Measurements from ENCODE around the gene CASP12. TPM values are rescaled to one million over a fixed set of nuclear protein-coding genes. Genes with fewer than 3 reads are reported as not detected.

CASP12 gene
- total and polyA plus RNA-seq, 5 experiments from 2014 or later: not detected

GRCh38 chr11:104917271-104918112 is 19.2 kb upstream of the CASP12 start:
- peak overlapping the region; percentile 82 to 98 (median 94) for H3K4me3 Mint-ChIP-seq
- H3K36me3 Mint-ChIP-seq: peaks cover 0 to 6% (median 0%) of the 10 kb centered on the region in 3 donors
- H3K27me3 Mint-ChIP-seq: no peaks in the 10 kb centered on the region
- H3K4me1 Mint-ChIP-seq: peaks cover 32 to 71% (median 53%) of the 10 kb centered on the region in 4 donors
- peak overlapping the region; percentile 85 to 97 (median 93) for H3K27ac Mint-ChIP-seq
- POLR2A ChIA-PET: interaction anchor here (0.7 to 4.0 kb wide), 3 partner anchors 9 to 304 kb away, joined by 3 to 10 read pairs (median 3); no protein-coding TSS in a partner anchor
- ATAC-seq (peak; percentile 52 to 54), DNase-seq (peak in 1 of 10 donors; percentile 41)
- H3K9me3 Mint-ChIP-seq: peaks cover 0 to 10% (median under 1%) of the 10 kb centered on the region in 9 donors

- H3K27ac Mint-ChIP-seq: peak overlapping the region; percentile 56 to 97 (median 90)
- peaks cover 0 to 2% (median 0%) of the 10 kb centered on the region in 3 donors for H3K36me3 Mint-ChIP-seq
- peak in 1 of 2 donors; percentile 29 for ATAC-seq
- peak overlapping the region; percentile 4 to 98 (median 94) for H3K4me3 Mint-ChIP-seq
- H3K4me1 Mint-ChIP-seq: peaks cover 30 to 67% (median 54%) of the 10 kb centered on the region in 4 donors
- POLR2A ChIA-PET: interaction anchor here (0.7 to 4.0 kb wide), 3 partner anchors 8 to 303 kb away, joined by 3 to 10 read pairs (median 3); no protein-coding TSS in a partner anchor
- DNase-seq: peak in 1 of 10 donors; percentile 10
- peaks cover 0 to 4% (median 0%) of the 10 kb centered on the region in 9 donors for H3K9me3 Mint-ChIP-seq
- no peaks in the 10 kb centered on the region for H3K27me3 Mint-ChIP-seq
Observed at GRCh38 chr11:104916442-104916841, 18.2 kb upstream of the CASP12 start.

GRCh38 chr11:104912102-104912501 is 13.8 kb upstream of the CASP12 start:
- Mint-ChIP-seq H3K4me1 (peaks cover 24 to 51% (median 43%) of the 10 kb centered on the region in 4 donors), H3K27ac (no peak overlapping the region), H3K36me3 (peaks cover 4 to 8% (median 8%) of the 10 kb centered on the region in 3 donors), H3K4me3 (no peak overlapping the region), H3K27me3 (no peaks in the 10 kb centered on the region), H3K9me3 (peaks cover 0 to 3% (median 0%) of the 10 kb centered on the region in 9 donors)
- ATAC-seq: no peak
- DNase-seq: no peak
- POLR2A ChIA-PET: no interaction called here

- no peak for DNase-seq
- Mint-ChIP-seq H3K27ac (peak overlapping the region in 2 of 10 donors; percentile 49 to 63), H3K27me3 (no peaks in the 10 kb centered on the region), H3K4me3 (peak overlapping the region in 2 of 10 donors; percentile 37 to 39), H3K4me1 (peaks cover 7 to 17% (median 14%) of the 10 kb centered on the region in 4 donors), H3K9me3 (peaks cover 0 to 3% (median 0%) of the 10 kb centered on the region in 9 donors), H3K36me3 (peaks cover 12 to 25% (median 13%) of the 10 kb centered on the region in 3 donors)
- POLR2A ChIA-PET: interaction anchor here (0.6 kb wide), 1 partner anchor 36 kb away, joined by 3 read pairs; no protein-coding TSS in a partner anchor
- ATAC-seq: no peak
Observed at GRCh38 chr11:104908186-104908531, 9.9 kb upstream of the CASP12 start.

GRCh38 chr11:104907521-104908185 is 9.4 kb upstream of the CASP12 start:
- peaks cover 0 to 3% (median 0%) of the 10 kb centered on the region in 9 donors for H3K9me3 Mint-ChIP-seq

GRCh38 chr11:104905271-104905670 is 7.0 kb upstream of the CASP12 start:
- Mint-ChIP-seq H3K4me3 (no peak overlapping the region), H3K4me1 (peaks cover 16 to 20% (median 20%) of the 10 kb centered on the region in 4 donors), H3K36me3 (peaks cover 12 to 31% (median 13%) of the 10 kb centered on the region in 3 donors), H3K27me3 (no peaks in the 10 kb centered on the region), H3K9me3 (peaks cover 0 to 8% (median 0%) of the 10 kb centered on the region in 9 donors), H3K27ac (no peak overlapping the region)
- POLR2A ChIA-PET: no interaction called here
- DNase-seq: no peak
- ATAC-seq: no peak

More at GRCh38 chr11:104907521-104908185, 9.4 kb upstream of the CASP12 start:
- POLR2A ChIA-PET: no interaction called here
- peak overlapping the region in 3 of 10 donors; percentile 37 to 43 (median 39) for H3K4me3 Mint-ChIP-seq
- peaks cover 12 to 25% (median 13%) of the 10 kb centered on the region in 3 donors for H3K36me3 Mint-ChIP-seq
- ATAC-seq (no peak), DNase-seq (no peak)
- no peaks in the 10 kb centered on the region for H3K27me3 Mint-ChIP-seq
- H3K4me1 Mint-ChIP-seq: peaks cover 7 to 15% (median 13%) of the 10 kb centered on the region in 4 donors
- H3K27ac Mint-ChIP-seq: peak overlapping the region in 2 of 10 donors; percentile 49 to 63

GRCh38 chr11:104899226-104899625 is 966 bp upstream of the CASP12 start:
- H3K27ac Mint-ChIP-seq: peak overlapping the region in 1 of 10 donors; percentile 32
- peaks cover 0 to 5% (median 0%) of the 10 kb centered on the region in 9 donors for H3K9me3 Mint-ChIP-seq
- H3K4me1 Mint-ChIP-seq: peaks cover 18 to 32% (median 27%) of the 10 kb centered on the region in 4 donors
- no peaks in the 10 kb centered on the region for H3K27me3 Mint-ChIP-seq
- ATAC-seq: no peak
- DNase-seq: no peak
- POLR2A ChIA-PET: no interaction called here
- no peak overlapping the region for H3K4me3 Mint-ChIP-seq
- peaks cover 0 to 9% (median 0%) of the 10 kb centered on the region in 3 donors for H3K36me3 Mint-ChIP-seq

GRCh38 chr11:104898685-104899013 is 389 bp upstream of the CASP12 start:
- Mint-ChIP-seq H3K27ac (peak overlapping the region in 7 of 10 donors; percentile 1 to 76 (median 56)), H3K27me3 (no peaks in the 10 kb centered on the region), H3K9me3 (peaks cover 0 to 5% (median 0%) of the 10 kb centered on the region in 9 donors), H3K4me1 (peaks cover 16 to 34% (median 27%) of the 10 kb centered on the region in 4 donors), H3K36me3 (peaks cover 0 to 7% (median 0%) of the 10 kb centered on the region in 3 donors), H3K4me3 (peak overlapping the region in 7 of 10 donors; percentile 44 to 80 (median 54))
- POLR2A ChIA-PET: no interaction called here
- DNase-seq (no peak), ATAC-seq (no peak)

GRCh38 chr11:104895634-104896033 is 2.6 kb downstream of the CASP12 start:
- H3K27me3 Mint-ChIP-seq: no peaks in the 10 kb centered on the region
- H3K27ac Mint-ChIP-seq: no peak overlapping the region
- peaks cover 4 to 20% (median 16%) of the 10 kb centered on the region in 4 donors for H3K4me1 Mint-ChIP-seq
- DNase-seq: no peak
- H3K4me3 Mint-ChIP-seq: no peak overlapping the region
- no peaks in the 10 kb centered on the region for H3K36me3 Mint-ChIP-seq
- POLR2A ChIA-PET: interaction anchor here (0.7 kb wide), 1 partner anchor 203 kb away, joined by 3 read pairs; no protein-coding TSS in a partner anchor
- no peak for ATAC-seq
- H3K9me3 Mint-ChIP-seq: no peaks in the 10 kb centered on the region

- no peaks in the 10 kb centered on the region for H3K27me3 Mint-ChIP-seq
- no peak overlapping the region for H3K4me3 Mint-ChIP-seq
- no peaks in the 10 kb centered on the region for H3K9me3 Mint-ChIP-seq
- no peaks in the 10 kb centered on the region for H3K36me3 Mint-ChIP-seq
- no peak for DNase-seq
- peak overlapping the region in 1 of 10 donors; percentile 5 for H3K27ac Mint-ChIP-seq
- no peak for ATAC-seq
- POLR2A ChIA-PET: no interaction called here
- peaks cover 4 to 20% (median 14%) of the 10 kb centered on the region in 4 donors for H3K4me1 Mint-ChIP-seq
Observed at GRCh38 chr11:104893876-104894275, 4.4 kb downstream of the CASP12 start.

- Mint-ChIP-seq H3K36me3 (no peaks in the 10 kb centered on the region), H3K27ac (no peak overlapping the region), H3K9me3 (no peaks in the 10 kb centered on the region), H3K4me3 (no peak overlapping the region), H3K27me3 (no peaks in the 10 kb centered on the region), H3K4me1 (peaks cover 3 to 11% (median 6%) of the 10 kb centered on the region in 4 donors)
- POLR2A ChIA-PET: no interaction called here
- DNase-seq (no peak), ATAC-seq (no peak)
Observed at GRCh38 chr11:104892723-104893511, 5.3 kb downstream of the CASP12 start.

- DNase-seq (no peak), ATAC-seq (no peak)
- Mint-ChIP-seq H3K27ac (no peak overlapping the region), H3K9me3 (peaks cover 0 to 3% (median 0%) of the 10 kb centered on the region in 9 donors), H3K4me1 (peaks cover 0 to 2% (median under 1%) of the 10 kb centered on the region in 4 donors), H3K27me3 (no peaks in the 10 kb centered on the region), H3K36me3 (no peaks in the 10 kb centered on the region), H3K4me3 (no peak overlapping the region)
- POLR2A ChIA-PET: no interaction called here
Observed at GRCh38 chr11:104891135-104891534, 7.1 kb downstream of the CASP12 start.
